ENCODE measurements around the gene UROD.

DNA sequence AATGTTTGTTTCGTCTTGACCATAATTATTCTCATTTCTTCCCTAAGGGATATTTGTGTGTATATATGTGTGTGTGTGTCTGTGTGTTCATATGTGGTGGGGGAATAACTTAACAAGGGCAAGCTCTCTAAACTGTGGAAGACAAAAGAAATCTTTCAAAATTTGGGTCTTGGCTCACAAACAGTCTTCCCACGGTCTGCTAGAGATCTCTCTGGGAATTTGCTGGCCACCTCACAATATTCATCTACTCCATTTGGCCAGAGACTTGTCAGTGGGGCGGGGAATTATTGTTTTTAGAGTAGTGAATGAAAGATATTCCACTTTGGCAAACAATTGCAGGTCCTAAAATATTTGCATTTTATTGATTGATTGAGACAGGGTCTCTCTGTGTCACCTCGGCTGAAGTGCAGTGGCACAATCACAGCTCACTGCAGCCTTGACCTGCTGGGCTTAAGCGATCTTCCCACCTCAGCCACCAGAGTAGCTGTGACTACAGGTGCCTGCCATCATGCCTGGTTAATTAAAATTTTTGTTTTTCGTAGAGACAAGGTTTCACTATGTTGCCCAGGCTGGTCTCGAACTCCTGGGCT lies 17.6 kb upstream of the UROD start:
- TF ChIP-seq GATA3 (IDR thresholded peaks at IDR 0.05; ENCODE audit: low read depth, low read length) = no peak
- TF ChIP-seq GATA2 (IDR thresholded peaks at IDR 0.05; ENCODE audit: low read depth, low read length) = no peak
